GM18502 (cell line): ENCODE data around the gene GPAT3.

ENCODE experiments used
- ATAC-seq: cut with Tn5 transposase; IDR thresholded peaks from one replicate; pipeline ENCODE4 v1.9.1; 2021; ENCODE audit warnings: mild to moderate bottlenecking; ENCODE audit not compliant: unreplicated experiment, poor library complexity

Gene GPAT3

GRCh38 chr4:83631066-83631465 is 95.2 kb downstream of the GPAT3 start:
- no peak for ATAC-seq

- ATAC-seq: no peak
These were observed 101.0 kb downstream of the GPAT3 start for GRCh38 chr4:83636930-83637329.

- peak; percentile 79 for ATAC-seq
These were observed 104.1 kb downstream of the GPAT3 start for GRCh38 chr4:83639849-83640493.

DNA sequence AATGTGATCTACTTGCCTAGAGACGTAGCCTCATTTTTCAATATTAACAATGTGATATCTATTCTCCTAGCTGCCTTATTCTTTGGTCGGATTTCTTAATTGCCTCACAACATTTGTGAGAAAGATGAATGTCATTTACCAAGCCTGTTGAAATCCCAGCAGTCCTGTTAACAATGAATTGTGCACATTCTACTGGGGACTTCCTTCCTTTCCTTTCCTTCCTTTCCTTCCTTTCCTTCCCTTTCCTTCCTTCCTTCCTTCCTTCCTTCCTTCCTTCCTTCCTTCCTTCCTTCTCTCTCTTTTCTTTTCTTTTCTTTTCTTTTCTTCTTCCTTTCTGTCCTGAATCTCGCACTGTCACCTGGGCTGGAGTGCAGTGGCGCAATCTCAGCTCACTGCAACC is 107.1 kb downstream of the GPAT3 start:
- no peak for ATAC-seq

- ATAC-seq: peak; percentile 73
These were observed 109.1 kb downstream of the GPAT3 start for GRCh38 chr4:83644677-83645659.

DNA sequence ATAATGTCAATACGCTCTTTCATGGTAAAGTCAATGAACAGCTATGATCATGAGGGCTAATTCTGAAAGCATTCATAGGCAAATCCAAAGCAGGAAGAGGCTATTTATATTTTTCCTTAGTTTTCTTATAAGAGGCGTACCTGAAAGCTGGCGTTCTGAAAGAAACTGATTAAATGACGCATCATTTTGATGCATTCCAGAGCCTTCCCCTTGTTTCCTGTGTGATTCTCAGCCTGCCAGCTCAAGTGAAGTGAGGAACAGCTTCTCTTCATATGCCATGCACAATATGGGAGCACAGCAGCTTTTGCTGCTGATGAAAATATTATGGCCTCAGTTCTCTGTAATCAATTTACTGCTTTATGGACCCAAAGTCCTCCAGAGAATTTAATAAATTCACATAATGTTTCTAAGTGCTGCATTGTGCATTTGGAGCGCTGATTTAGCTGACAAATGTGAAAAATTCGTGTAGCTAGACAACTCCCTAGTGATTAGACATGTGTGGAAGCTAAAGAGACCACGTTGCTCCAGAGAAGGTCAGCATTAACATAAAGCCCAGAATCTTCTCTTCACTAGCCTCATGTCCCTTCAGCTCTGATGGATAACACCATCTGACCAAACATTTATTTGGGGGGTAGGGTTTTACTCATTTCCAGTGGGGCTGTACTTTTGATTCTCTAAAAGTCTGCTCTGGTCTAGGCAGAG is 110.8 kb downstream of the GPAT3 start:
- no peak for ATAC-seq

DNA sequence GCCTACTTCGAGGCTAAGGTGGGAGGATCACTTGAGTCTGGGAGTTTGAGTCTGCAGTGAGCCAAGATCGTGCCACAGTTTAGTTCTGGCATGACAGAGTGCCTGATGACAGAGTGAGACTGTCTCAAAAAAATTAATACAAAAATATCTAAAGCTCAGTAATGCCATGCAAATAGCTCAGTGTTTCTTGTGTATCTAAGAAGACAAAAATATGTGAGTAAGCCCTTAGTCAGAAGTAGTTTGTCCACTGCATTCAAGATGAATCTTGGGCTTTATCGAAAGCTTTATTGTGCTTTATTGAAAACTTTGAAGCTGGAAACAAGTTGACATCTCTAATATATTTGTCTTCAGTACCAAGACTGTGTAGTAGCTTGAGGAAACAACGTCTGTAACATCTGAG is 115.9 kb downstream of the GPAT3 start:
- no peak for ATAC-seq
